ENCODE measurements around the gene CST9. TPM values are rescaled to one million over a fixed set of nuclear protein-coding genes. Genes with fewer than 3 reads are reported as not detected.
"Not testable (repeated sequence)": the region's sequence is repeated elsewhere in the genome, so short reads cannot be mapped to it uniquely, and the experiment has no call there.

The CST9 gene
- total RNA-seq, 2 donors from 2014 or later, result not detected

DNA sequence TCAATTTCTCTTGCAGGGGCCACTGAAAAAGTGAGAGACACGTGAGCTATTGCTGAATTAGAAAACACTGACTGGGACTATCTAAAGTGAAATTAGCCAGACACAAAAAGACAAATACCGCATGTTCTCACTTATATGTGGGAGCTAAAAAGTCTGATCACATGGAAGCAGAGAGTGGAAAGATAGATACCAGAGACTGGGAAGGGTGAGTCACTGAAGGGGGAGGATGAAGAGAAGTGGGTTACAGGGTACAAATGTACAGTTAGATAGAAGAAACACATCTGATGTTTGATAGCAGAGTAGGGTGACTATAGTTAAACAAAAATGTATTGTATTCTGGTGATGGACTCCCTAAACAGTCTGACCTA is 18.6 kb upstream of the CST9 start:
- H3K27me3 ChIP-seq (replicated peaks; ENCODE audit: insufficient read depth), result no peaks in the 10 kb centered on the region
- H3K27ac ChIP-seq, result no peak overlapping the region
- TF ChIP-seq POLR2AphosphoS5 (IDR thresholded peaks at IDR 0.05), result no peak
- no peak for TF ChIP-seq POLR2A (IDR thresholded peaks at IDR 0.05)
- TF ChIP-seq, protein P1, sequence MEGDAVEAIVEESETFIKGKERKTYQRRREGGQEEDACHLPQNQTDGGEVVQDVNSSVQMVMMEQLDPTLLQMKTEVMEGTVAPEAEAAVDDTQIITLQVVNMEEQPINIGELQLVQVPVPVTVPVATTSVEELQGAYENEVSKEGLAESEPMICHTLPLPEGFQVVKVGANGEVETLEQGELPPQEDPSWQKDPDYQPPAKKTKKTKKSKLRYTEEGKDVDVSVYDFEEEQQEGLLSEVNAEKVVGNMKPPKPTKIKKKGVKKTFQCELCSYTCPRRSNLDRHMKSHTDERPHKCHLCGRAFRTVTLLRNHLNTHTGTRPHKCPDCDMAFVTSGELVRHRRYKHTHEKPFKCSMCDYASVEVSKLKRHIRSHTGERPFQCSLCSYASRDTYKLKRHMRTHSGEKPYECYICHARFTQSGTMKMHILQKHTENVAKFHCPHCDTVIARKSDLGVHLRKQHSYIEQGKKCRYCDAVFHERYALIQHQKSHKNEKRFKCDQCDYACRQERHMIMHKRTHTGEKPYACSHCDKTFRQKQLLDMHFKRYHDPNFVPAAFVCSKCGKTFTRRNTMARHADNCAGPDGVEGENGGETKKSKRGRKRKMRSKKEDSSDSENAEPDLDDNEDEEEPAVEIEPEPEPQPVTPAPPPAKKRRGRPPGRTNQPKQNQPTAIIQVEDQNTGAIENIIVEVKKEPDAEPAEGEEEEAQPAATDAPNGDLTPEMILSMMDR (IDR thresholded peaks at IDR 0.05), result no peak
- 93% methylated on average over 2 of the region's 2 CpGs for WGBS
- no peak for DNase-seq (ENCODE audit: low spot score)
- no peak overlapping the region for H3K4me3 ChIP-seq
- no peaks in the 10 kb centered on the region for H3K4me1 ChIP-seq (replicated peaks)
- H3K9me3 ChIP-seq, result no peaks in the 10 kb centered on the region
- intact Hi-C loops (cut with DNase I), result loop anchor here (5.0 kb wide), 1 partner anchor 262 kb away; the partner anchor contains the start of gene GZF1
- H3K36me3 ChIP-seq, result no peaks in the 10 kb centered on the region

DNA sequence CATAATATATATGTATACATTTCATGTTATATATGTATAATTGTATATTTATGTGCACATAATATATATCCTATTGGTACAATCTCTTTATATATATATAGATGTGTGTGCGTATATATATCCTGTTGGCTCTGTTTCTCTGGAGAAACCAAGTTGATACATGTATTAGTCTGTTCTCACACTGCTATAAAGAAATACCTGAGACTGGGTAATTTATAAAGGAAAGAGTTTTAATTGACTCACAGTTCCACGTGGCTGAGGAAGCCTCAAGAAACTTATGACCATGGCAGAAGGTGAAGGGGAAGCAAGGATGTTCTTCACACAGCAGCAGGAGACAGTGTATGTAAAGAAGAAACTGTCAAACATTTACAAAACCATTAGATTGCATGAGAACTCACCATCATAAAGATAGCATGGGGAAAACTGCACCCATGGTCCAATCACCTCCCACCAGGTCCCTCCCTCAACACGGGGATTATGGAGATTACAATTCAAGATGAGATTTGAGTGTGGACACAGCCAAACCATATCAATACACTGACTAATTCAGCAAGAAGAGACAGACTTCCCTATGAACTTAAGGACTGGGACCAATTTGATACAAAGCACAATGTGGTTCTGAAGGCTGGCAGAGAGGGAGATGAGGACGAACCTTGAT is 18.1 kb upstream of the CST9 start:
- WGBS, result 71% methylated on average over 4 of the region's 4 CpGs
- no peaks in the 10 kb centered on the region for H3K9me3 ChIP-seq
- intact Hi-C loops (cut with DNase I), result loop anchor here (5.0 kb wide), 1 partner anchor 261 kb away; the partner anchor contains the start of gene GZF1
- H3K27ac ChIP-seq, result peak overlapping the region in 1 of 2 donors; percentile 70
- H3K4me3 ChIP-seq, result no peak overlapping the region
- H3K4me1 ChIP-seq (replicated peaks), result no peaks in the 10 kb centered on the region
- H3K27me3 ChIP-seq (replicated peaks; ENCODE audit: insufficient read depth), result no peaks in the 10 kb centered on the region
- no peak for DNase-seq (ENCODE audit: low spot score)
- TF ChIP-seq POLR2A (IDR thresholded peaks at IDR 0.05) (no peak), POLR2AphosphoS5 (IDR thresholded peaks at IDR 0.05) (no peak)
- TF ChIP-seq, protein P1 (IDR thresholded peaks at IDR 0.05), result no peak
- H3K36me3 ChIP-seq, result no peaks in the 10 kb centered on the region

DNA sequence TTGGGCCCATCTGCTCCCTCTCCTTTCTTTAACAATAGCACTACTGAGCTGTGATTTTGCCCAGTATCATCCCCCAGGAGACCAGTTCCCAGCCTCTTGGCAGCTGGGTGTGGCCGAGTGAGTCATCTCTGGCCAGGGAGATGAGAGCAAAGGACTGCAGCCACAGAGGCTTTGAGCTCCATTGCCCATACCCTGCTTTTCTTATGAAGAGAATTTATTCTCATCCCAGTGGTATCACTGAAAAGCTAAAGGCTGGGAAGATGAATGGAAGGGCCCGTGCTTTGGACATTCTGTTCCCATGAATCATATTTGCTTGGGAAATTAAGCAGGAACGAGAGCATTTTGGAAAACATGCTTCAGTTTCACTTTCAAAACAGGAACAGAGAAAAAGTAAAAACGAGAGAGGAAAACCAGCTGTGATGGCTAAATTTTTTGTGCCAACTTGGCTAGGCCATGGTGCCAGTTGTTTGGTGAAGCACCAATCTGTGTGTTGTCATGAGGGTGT is 17.2 kb upstream of the CST9 start:
- TF ChIP-seq, protein P1 (IDR thresholded peaks at IDR 0.05), result no peak
- no peak for TF ChIP-seq POLR2A (IDR thresholded peaks at IDR 0.05)
- peak; percentile 89 for TF ChIP-seq POLR2AphosphoS5 (IDR thresholded peaks at IDR 0.05)
- Histone ChIP-seq H3K4me3 (peak overlapping the region in 1 of 2 donors; percentile 2), H3K27me3 (replicated peaks; ENCODE audit: insufficient read depth) (no peaks in the 10 kb centered on the region), H3K9me3 (no peaks in the 10 kb centered on the region), H3K27ac (peak overlapping the region; percentile 67 to 70), H3K4me1 (replicated peaks) (no peaks in the 10 kb centered on the region), H3K36me3 (no peaks in the 10 kb centered on the region)
- 22% methylated on average over 4 of the region's 4 CpGs for WGBS
- no peak for DNase-seq (ENCODE audit: low spot score)
- intact Hi-C loops (cut with DNase I), result loop anchor here (5.0 kb wide), 1 partner anchor 261 kb away; the partner anchor contains the start of gene GZF1

DNA sequence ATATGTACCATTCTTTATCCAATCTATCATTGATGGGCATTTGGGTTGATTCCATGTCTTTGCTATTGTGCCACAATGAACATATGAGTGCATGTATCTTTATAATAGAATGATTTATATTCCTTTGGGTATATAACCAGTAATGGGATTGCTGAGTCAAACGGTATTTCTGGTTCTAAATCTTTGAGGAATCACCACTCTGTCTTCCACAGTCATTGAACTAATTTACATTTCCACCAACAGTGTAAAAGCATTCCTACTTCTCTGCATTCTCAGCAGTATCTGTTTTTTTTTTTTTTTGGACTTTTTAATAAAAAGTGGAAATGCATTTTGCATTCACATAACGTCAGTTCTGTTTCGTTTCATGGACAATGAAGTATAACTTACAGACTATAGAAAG is 16.7 kb upstream of the CST9 start:
- WGBS, result 61% methylated on average over 3 of the region's 3 CpGs
- H3K4me1 ChIP-seq (replicated peaks); H3K27me3 ChIP-seq (replicated peaks; ENCODE audit: insufficient read depth); H3K36me3 ChIP-seq; H3K4me3 ChIP-seq; DNase-seq (ENCODE audit: low spot score); H3K9me3 ChIP-seq: not testable (repeated sequence)
- intact Hi-C loops (cut with DNase I), result loop anchor here (5.0 kb wide), 1 partner anchor 260 kb away; the partner anchor contains the start of gene GZF1
- peak overlapping the region; percentile 67 to 70 for H3K27ac ChIP-seq

DNA sequence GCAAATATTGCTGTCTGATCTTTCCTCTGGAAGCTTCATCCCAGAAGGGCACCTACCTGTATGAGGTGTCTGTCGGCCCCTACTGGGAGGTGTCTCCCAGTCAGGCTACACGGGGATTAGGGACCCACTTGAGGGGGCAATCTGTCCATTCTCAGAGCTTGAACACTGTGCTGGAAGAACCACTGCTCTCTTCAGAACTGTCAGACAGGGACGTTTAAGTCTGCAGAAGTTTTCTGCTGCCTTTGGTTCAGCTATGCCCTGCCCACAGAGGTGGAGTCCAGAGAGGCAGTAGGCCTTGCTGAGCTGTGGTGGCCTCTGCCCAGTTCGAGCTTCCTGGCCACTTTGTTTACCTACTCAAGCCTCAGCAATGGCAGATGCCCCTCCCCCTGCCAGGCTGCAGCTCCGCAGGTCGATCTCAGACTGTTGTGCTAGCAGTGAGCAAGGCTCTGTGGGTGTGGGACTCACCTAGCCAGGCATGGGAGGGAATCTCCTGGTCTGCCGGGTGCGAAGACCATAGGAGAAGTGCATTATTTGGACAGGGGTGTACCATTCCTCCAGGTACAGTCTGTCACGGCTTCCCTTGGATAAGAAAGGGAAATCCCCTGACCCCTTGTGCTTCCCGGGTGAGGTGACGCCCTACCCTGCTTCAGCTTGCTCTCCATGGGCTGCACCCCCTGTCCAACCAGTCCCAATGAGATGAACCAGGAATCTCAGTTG is 15.1 kb upstream of the CST9 start:
- H3K36me3 ChIP-seq; H3K4me3 ChIP-seq; H3K4me1 ChIP-seq (replicated peaks); DNase-seq (ENCODE audit: low spot score); H3K9me3 ChIP-seq; H3K27ac ChIP-seq; H3K27me3 ChIP-seq (replicated peaks; ENCODE audit: insufficient read depth): not testable (repeated sequence)
- intact Hi-C loops (cut with DNase I), result loop anchor here (5.0 kb wide), 1 partner anchor 259 kb away; the partner anchor contains the start of gene GZF1
- 68% methylated on average over 11 of the region's 11 CpGs for WGBS
